Glutamatergic neuron (in vitro differentiated cells): Measurements from ENCODE around the gene LRRC56. TPM values are rescaled to one million over a fixed set of nuclear protein-coding genes. Genes with fewer than 3 reads are reported as not detected.

ENCODE experiments used
- DNase-seq: peaks from one replicate; pipeline ENCODE4 v3.0.0; 2022
- H3K27ac Mint-ChIP-seq: one replicate; pipeline ENCODE4 v1.8.0; 2020; ENCODE audit warnings: mild to moderate bottlenecking, mixed read lengths, inconsistent platforms; ENCODE audit not compliant: unreplicated experiment
- H3K27me3 Mint-ChIP-seq: one replicate; pipeline ENCODE4 v1.8.0; 2020; ENCODE audit warnings: mild to moderate bottlenecking, moderate library complexity, mixed read lengths, inconsistent platforms; ENCODE audit not compliant: unreplicated experiment
- H3K36me3 Mint-ChIP-seq: one replicate; pipeline ENCODE4 v1.8.0; 2020; ENCODE audit warnings: mild to moderate bottlenecking, mixed read lengths, inconsistent platforms; ENCODE audit not compliant: unreplicated experiment
- H3K4me1 Mint-ChIP-seq: one replicate; pipeline ENCODE4 v1.8.0; 2020; ENCODE audit warnings: mild to moderate bottlenecking, low read depth, mixed read lengths, inconsistent platforms; ENCODE audit not compliant: unreplicated experiment
- H3K4me3 Mint-ChIP-seq: one replicate; pipeline ENCODE4 v1.8.0; 2020; ENCODE audit warnings: mild to moderate bottlenecking, mixed read lengths, inconsistent platforms; ENCODE audit not compliant: unreplicated experiment
- H3K9me3 Mint-ChIP-seq: one replicate; pipeline ENCODE4 v1.8.0; 2020; ENCODE audit warnings: mild to moderate bottlenecking, moderate library complexity, mixed read lengths, inconsistent platforms; ENCODE audit not compliant: unreplicated experiment
- CTCF ChIP-seq: fragments of 200-600 bp; sonication (generic); IDR thresholded peaks from one replicate; pipeline ENCODE4 v1.5.0; 2021; ENCODE audit not compliant: partially characterized antibody, unreplicated experiment
- total RNA-seq: library from RNA; stranded (reverse); fragmentation: NEBNext Ultra II Directional; extraction: Animal tissue kit (Norgen Biotek cat#: 25700); gene quantifications from one replicate; pipeline ENCODE4 v1.2.1, GENCODE V29; 2021; ENCODE audit not compliant: unreplicated experiment

LRRC56 gene
- total RNA-seq, 1 donor from 2014 or later, result 2.6 TPM

GRCh38 chr11:528166-528814, 9.0 kb upstream of the LRRC56 start:
- H3K4me3 Mint-ChIP-seq, result no peak overlapping the region
- peaks cover 2% of the 10 kb centered on the region for H3K4me1 Mint-ChIP-seq

GRCh38 chr11:528815-529727, 8.3 kb upstream of the LRRC56 start:
- Mint-ChIP-seq H3K27me3 (peaks cover 2% of the 10 kb centered on the region), H3K4me3 (no peak overlapping the region), H3K36me3 (peaks cover 2% of the 10 kb centered on the region), H3K27ac (no peak overlapping the region), H3K4me1 (peaks cover 2% of the 10 kb centered on the region), H3K9me3 (no peaks in the 10 kb centered on the region)
- TF ChIP-seq CTCF, result no peak
- peak; percentile 20 for DNase-seq

More at GRCh38 chr11:528166-528814, 9.0 kb upstream of the LRRC56 start:
- Mint-ChIP-seq H3K27me3 (peaks cover 2% of the 10 kb centered on the region), H3K36me3 (peaks cover 4% of the 10 kb centered on the region), H3K27ac (no peak overlapping the region), H3K9me3 (no peaks in the 10 kb centered on the region)
- no peak for DNase-seq
- TF ChIP-seq CTCF, result no peak

- H3K4me3 Mint-ChIP-seq, result no peak overlapping the region
- peaks cover 2% of the 10 kb centered on the region for H3K4me1 Mint-ChIP-seq
- peaks cover 2% of the 10 kb centered on the region for H3K27me3 Mint-ChIP-seq
- H3K27ac Mint-ChIP-seq, result no peak overlapping the region
- no peak for DNase-seq
- H3K36me3 Mint-ChIP-seq, result no peaks in the 10 kb centered on the region
- H3K9me3 Mint-ChIP-seq, result no peaks in the 10 kb centered on the region
- TF ChIP-seq CTCF, result no peak
These were observed 7.5 kb upstream of the LRRC56 start for GRCh38 chr11:529728-530411.

GRCh38 chr11:530960-531831, 6.1 kb upstream of the LRRC56 start:
- Mint-ChIP-seq H3K9me3 (peaks cover 2% of the 10 kb centered on the region), H3K36me3 (no peaks in the 10 kb centered on the region), H3K4me1 (peaks cover 2% of the 10 kb centered on the region), H3K27me3 (peaks cover 2% of the 10 kb centered on the region), H3K4me3 (no peak overlapping the region), H3K27ac (no peak overlapping the region)
- DNase-seq, result no peak
- no peak for TF ChIP-seq CTCF
